ENCODE data around the gene UQCC3.

DNA sequence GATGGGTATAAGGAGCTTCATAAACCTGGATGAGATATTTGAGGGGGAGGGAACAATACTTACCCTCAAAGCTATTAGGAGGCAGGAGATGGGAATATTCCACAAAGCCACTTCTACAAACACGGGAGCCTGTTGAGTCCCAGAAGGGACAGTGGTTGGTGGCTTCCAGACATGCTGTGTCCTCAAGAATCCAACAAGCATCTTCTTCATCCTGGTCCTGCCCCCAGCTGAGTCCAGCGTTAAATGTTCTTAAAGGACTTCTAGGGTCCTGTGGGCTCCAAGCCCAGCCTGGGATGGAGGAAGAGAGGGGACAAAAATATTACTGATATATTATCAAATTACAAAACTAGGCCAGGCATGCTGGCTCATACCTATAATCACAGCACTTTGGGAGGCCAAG lies 4.0 kb upstream of the UQCC3 start:
- TF ChIP-seq, protein P1, sequence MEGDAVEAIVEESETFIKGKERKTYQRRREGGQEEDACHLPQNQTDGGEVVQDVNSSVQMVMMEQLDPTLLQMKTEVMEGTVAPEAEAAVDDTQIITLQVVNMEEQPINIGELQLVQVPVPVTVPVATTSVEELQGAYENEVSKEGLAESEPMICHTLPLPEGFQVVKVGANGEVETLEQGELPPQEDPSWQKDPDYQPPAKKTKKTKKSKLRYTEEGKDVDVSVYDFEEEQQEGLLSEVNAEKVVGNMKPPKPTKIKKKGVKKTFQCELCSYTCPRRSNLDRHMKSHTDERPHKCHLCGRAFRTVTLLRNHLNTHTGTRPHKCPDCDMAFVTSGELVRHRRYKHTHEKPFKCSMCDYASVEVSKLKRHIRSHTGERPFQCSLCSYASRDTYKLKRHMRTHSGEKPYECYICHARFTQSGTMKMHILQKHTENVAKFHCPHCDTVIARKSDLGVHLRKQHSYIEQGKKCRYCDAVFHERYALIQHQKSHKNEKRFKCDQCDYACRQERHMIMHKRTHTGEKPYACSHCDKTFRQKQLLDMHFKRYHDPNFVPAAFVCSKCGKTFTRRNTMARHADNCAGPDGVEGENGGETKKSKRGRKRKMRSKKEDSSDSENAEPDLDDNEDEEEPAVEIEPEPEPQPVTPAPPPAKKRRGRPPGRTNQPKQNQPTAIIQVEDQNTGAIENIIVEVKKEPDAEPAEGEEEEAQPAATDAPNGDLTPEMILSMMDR (conservative IDR thresholded peaks at IDR 0.05; ENCODE audit: low read length), result no peak
- TF ChIP-seq EZH2phosphoT487 (IDR thresholded peaks at IDR 0.05; ENCODE audit: borderline replicate concordance), result no peak

Data from Loucy (cell line).